H1 (cell line): ENCODE measurements around the gene HUWE1. TPM values are rescaled to one million over a fixed set of nuclear protein-coding genes. Genes with fewer than 3 reads are reported as not detected.

Source experiments
- CTCF ChIA-PET: fragments of 300-600 bp; sonication (Branson Sonifier 250); formaldehyde crosslinking; loops from one replicate; lab custom pipeline; 2021; ENCODE audit not compliant: partially characterized antibody; lab: Charles Lee
- POLR2A ChIA-PET: fragments of 300-600 bp; sonication (Branson Sonifier 250); formaldehyde crosslinking; loops from one replicate; lab custom pipeline; 2021; ENCODE audit warnings: inconsistent platforms; ENCODE audit not compliant: partially characterized antibody; lab: Charles Lee
- DNase-seq, 2 experiments: peaks; one replicate each; pipeline versions ENCODE4 v3.0.0 to v3.0.0-alpha.2; 2010 to 2022; ENCODE audit warnings: low spot score in 2 of 2, low read depth in 1 of 2, mixed read lengths in 1 of 2
- FAIRE-seq: peaks from 2 replicates; lab custom pipeline; 2011; peaks lifted over from hg19 to GRCh38; lab: Jason Lieb, UNC
- H2AFZ ChIP-seq: 2 replicates; pipeline ENCODE4 v1.8.1; 2012; ENCODE audit warnings: low read length, inconsistent platforms
- H2AK5ac ChIP-seq: 2 replicates; pipeline ENCODE4 v1.6.1; 2013; ENCODE audit warnings: low read depth, low read length
- H2BK120ac ChIP-seq: replicated peaks from 2 replicates; pipeline ENCODE3; 2013; ENCODE audit warnings: low read depth, low read length, inconsistent platforms
- H2BK12ac ChIP-seq: 2 replicates; pipeline ENCODE4 v1.6.1; 2013; ENCODE audit warnings: low read depth, low read length
- H2BK15ac ChIP-seq: 2 replicates; pipeline ENCODE4 v1.6.1; 2013; ENCODE audit warnings: low read length
- H2BK20ac ChIP-seq: 2 replicates; pipeline ENCODE4 v1.6.1; 2013; ENCODE audit warnings: low read length
- H2BK5ac ChIP-seq: 2 replicates; pipeline ENCODE4 v1.6.1; 2013; ENCODE audit warnings: low read depth, low read length
- H3K14ac ChIP-seq: 2 replicates; pipeline ENCODE4 v1.6.1; 2013; ENCODE audit warnings: inconsistent platforms; ENCODE audit not compliant: insufficient read length
- H3K18ac ChIP-seq: 2 replicates; pipeline ENCODE4 v1.6.1; 2013; ENCODE audit warnings: low read length; ENCODE audit errors: extremely low read depth
- H3K23ac ChIP-seq: 2 replicates; pipeline ENCODE4 v1.6.1; 2013; ENCODE audit warnings: inconsistent platforms; ENCODE audit not compliant: insufficient read length
- H3K23me2 ChIP-seq: 2 replicates; pipeline ENCODE4 v1.6.1; 2013; ENCODE audit warnings: low read depth, low read length
- H3K27ac ChIP-seq: 2 replicates; pipeline ENCODE4 v1.6.1; 2011; ENCODE audit warnings: low read depth, low read length, inconsistent platforms
- H3K27me3 ChIP-seq, 4 experiments: replicated peaks in 1 of 4; 1 replicate in 1 of 4; 2 replicates in 3 of 4; pipeline versions ENCODE4 v1.6.1 to v1.8.1; 2011 to 2013; ENCODE audit warnings: low read length in 3 of 4, mild to moderate bottlenecking in 3 of 4, inconsistent platforms in 2 of 4, mixed read lengths in 2 of 4, moderate library complexity in 1 of 4; ENCODE audit not compliant: control insufficient read depth in 3 of 4, insufficient read depth in 3 of 4; ENCODE audit errors: extremely low read depth in 1 of 4
- H3K36me3 ChIP-seq, 4 experiments: 2 replicates each; pipeline versions ENCODE4 v1.6.1 to v1.8.1; 2011 to 2013; ENCODE audit warnings: mild to moderate bottlenecking in 4 of 4, low read length in 3 of 4, moderate library complexity in 2 of 4, control low read depth in 1 of 4, inconsistent platforms in 1 of 4; ENCODE audit not compliant: insufficient read depth in 4 of 4, control insufficient read depth in 2 of 4
- H3K4ac ChIP-seq: replicated peaks from 2 replicates; pipeline ENCODE3; 2013; ENCODE audit warnings: low read length, low read depth, mixed read lengths, inconsistent platforms; ENCODE audit not compliant: insufficient read length
- H3K4me1 ChIP-seq, 4 experiments: replicated peaks in 1 of 4; 1 replicate in 1 of 4; 2 replicates in 3 of 4; pipeline versions ENCODE4 v1.6.1 to v1.8.1; 2011 to 2013; ENCODE audit warnings: low read length in 3 of 4, inconsistent platforms in 2 of 4, mixed read lengths in 1 of 4; ENCODE audit not compliant: insufficient read depth in 4 of 4, control insufficient read depth in 3 of 4
- H3K4me2 ChIP-seq, 2 experiments: 2 replicates each; pipeline versions ENCODE4 v1.6.1 to v1.8.1; 2011 to 2013; ENCODE audit warnings: low read depth in 2 of 2, low read length in 2 of 2, control low read depth in 1 of 2, inconsistent platforms in 1 of 2, mild to moderate bottlenecking in 1 of 2; ENCODE audit not compliant: insufficient read depth in 1 of 2
- H3K4me3 ChIP-seq, 4 experiments: fragments of 200-600, 300-600 bp in 1 of 4; sonication (generic), shearing (Covaris generic), sonication (Bioruptor Twin) in 1 of 4; 2 replicates each; pipeline versions ENCODE4 v1.5.1 to v1.8.1; 2011 to 2016; ENCODE audit warnings: low read length in 4 of 4, low read depth in 3 of 4, control low read depth in 2 of 4, inconsistent platforms in 2 of 4, mild to moderate bottlenecking in 2 of 4, mixed read lengths in 1 of 4, moderate library complexity in 1 of 4; ENCODE audit not compliant: insufficient read depth in 2 of 4; ENCODE audit errors: extremely low read depth in 1 of 4
- H3K56ac ChIP-seq: replicated peaks from 2 replicates; pipeline ENCODE3; 2013; ENCODE audit warnings: low read depth, mild to moderate bottlenecking, mixed read lengths, low read length, inconsistent platforms; ENCODE audit not compliant: insufficient read length
- H3K79me1 ChIP-seq: 2 replicates; pipeline ENCODE4 v1.6.1; 2013; ENCODE audit warnings: low read depth, low read length, control low read depth
- H3K79me2 ChIP-seq, 2 experiments: 2 replicates each; pipeline versions ENCODE4 v1.6.1 to v1.8.1; 2012 to 2013; ENCODE audit warnings: low read length in 2 of 2, mild to moderate bottlenecking in 2 of 2, inconsistent platforms in 1 of 2; ENCODE audit not compliant: insufficient read depth in 2 of 2, control insufficient read depth in 1 of 2
- H3K9ac ChIP-seq, 4 experiments: replicated peaks in 1 of 4; 1 replicate in 1 of 4; 2 replicates in 3 of 4; pipeline versions ENCODE4 v1.6.1 to v1.8.1; 2011 to 2013; ENCODE audit warnings: low read depth in 3 of 4, low read length in 3 of 4, control low read depth in 2 of 4, mild to moderate bottlenecking in 2 of 4, moderate library complexity in 2 of 4, inconsistent platforms in 1 of 4; ENCODE audit errors: extremely low read depth in 1 of 4
- H3K9me3 ChIP-seq, 2 experiments: 2 replicates each; pipeline versions ENCODE4 v1.6.1 to v1.8.1; 2012 to 2013; ENCODE audit warnings: mild to moderate bottlenecking in 2 of 2, moderate library complexity in 2 of 2, control low read depth in 1 of 2, inconsistent platforms in 1 of 2, low read depth in 1 of 2, low read length in 1 of 2, mixed read lengths in 1 of 2; ENCODE audit not compliant: insufficient read depth in 2 of 2
- H4K20me1 ChIP-seq, 2 experiments: replicated peaks in 1 of 2; 2 replicates each; pipeline versions ENCODE3 to v1.8.1; 2011 to 2013; ENCODE audit warnings: inconsistent platforms in 2 of 2, low read length in 2 of 2, mild to moderate bottlenecking in 1 of 2; ENCODE audit not compliant: insufficient read depth in 2 of 2, control insufficient read depth in 1 of 2
- H4K5ac ChIP-seq: 2 replicates; pipeline ENCODE4 v1.6.1; 2013; ENCODE audit warnings: low read length, low read depth, mixed read lengths, inconsistent platforms; ENCODE audit not compliant: insufficient read length
- H4K8ac ChIP-seq: 2 replicates; pipeline ENCODE4 v1.8.0; 2013; ENCODE audit warnings: mild to moderate bottlenecking, moderate library complexity, low read length, inconsistent platforms; ENCODE audit not compliant: insufficient read depth; ENCODE audit errors: extremely low read depth
- H4K91ac ChIP-seq: replicated peaks from 2 replicates; pipeline ENCODE3; 2013; ENCODE audit warnings: low read length, mixed read lengths, inconsistent platforms; ENCODE audit not compliant: insufficient read length
- CBX5 ChIP-seq: fragments of 300-800, 300-1000 bp; sonication (generic); IDR thresholded peaks from 2 replicates; pipeline ENCODE4 v1.7.1; 2016; ENCODE audit warnings: antibody characterized with exemption, low read length, low read depth
- CTBP2 ChIP-seq: IDR thresholded peaks from 2 replicates; pipeline ENCODE4 v1.7.0; 2011; ENCODE audit warnings: borderline replicate concordance, mild to moderate bottlenecking, moderate library complexity, mixed read lengths, low read length; ENCODE audit not compliant: insufficient read depth, insufficient read length
- E2F6 ChIP-seq: IDR thresholded peaks from 2 replicates; pipeline ENCODE4 v1.6.1; 2012; ENCODE audit warnings: inconsistent platforms
- EZH2 ChIP-seq: fragments of 200-600 bp; sonication (generic); IDR thresholded peaks from 2 replicates; pipeline ENCODE4 v1.7.1; 2012; ENCODE audit warnings: low read depth, mild to moderate bottlenecking, moderate library complexity, low read length, inconsistent platforms; ENCODE audit not compliant: severe bottlenecking
- MAX ChIP-seq: IDR thresholded peaks from 2 replicates; pipeline ENCODE4 v1.6.1; 2012; ENCODE audit warnings: inconsistent platforms
- TAF1 ChIP-seq: IDR thresholded peaks from 2 replicates; pipeline ENCODE4 v1.6.1; 2011; ENCODE audit warnings: mild to moderate bottlenecking, low read depth, low read length
- TEAD4 ChIP-seq: IDR thresholded peaks from 2 replicates; pipeline ENCODE4 v1.6.1; 2012; ENCODE audit warnings: low read depth, low read length, inconsistent platforms, mixed read lengths
- WGBS, 2 experiments: shearing (Covaris generic) in 1 of 2; methylation state at CpG; one replicate each; pipeline versions ENCODE4 v1.1.6 to v1.1.7; 2013 to 2015; ENCODE audit warnings: low lambda C conversion rate in 2 of 2, mixed read lengths in 2 of 2, inconsistent platforms in 1 of 2, low coverage in 1 of 2, missing lambda C conversion rate in 1 of 2; ENCODE audit not compliant: insufficient replicate concordance in 2 of 2, insufficient coverage in 1 of 2, insufficient read length in 1 of 2; ENCODE audit errors: extremely low coverage in 1 of 2, missing lambda C conversion rate in 1 of 2; 5-methylcytosine and 5-hydroxymethylcytosine counted together
- polyA plus RNA-seq, 7 experiments: library from polyadenylated mRNA; depleted of rRNA in 3 of 7; stranded (reverse) in 5 of 7; unstranded in 2 of 7; fragments of >200 nt in 5 of 7; fragments of 200-250 nt in 2 of 7; gene quantifications; 1 replicate in 5 of 7; 2 replicates in 1 of 7; 4 replicates in 1 of 7; pipeline versions ENCODE4 v1.2.1 to v1.2.3, GENCODE V29; 2011 to 2013; ENCODE audit warnings: missing spikeins in 2 of 7, mixed read lengths in 2 of 7
- total RNA-seq: library from RNA; stranded (reverse); fragmentation: NEBNext Ultra II Directional; extraction: Animal tissue kit (Norgen Biotek cat#: 25700); gene quantifications from 2 replicates; pipeline ENCODE4 v1.2.1, GENCODE V29; 2021

HUWE1 gene
- total and polyA plus RNA-seq, 2 of the 8 experiments (the other 6 are each of a cell fraction or from before 2014, with no cell fraction given): 114 to 252 TPM

DNA sequence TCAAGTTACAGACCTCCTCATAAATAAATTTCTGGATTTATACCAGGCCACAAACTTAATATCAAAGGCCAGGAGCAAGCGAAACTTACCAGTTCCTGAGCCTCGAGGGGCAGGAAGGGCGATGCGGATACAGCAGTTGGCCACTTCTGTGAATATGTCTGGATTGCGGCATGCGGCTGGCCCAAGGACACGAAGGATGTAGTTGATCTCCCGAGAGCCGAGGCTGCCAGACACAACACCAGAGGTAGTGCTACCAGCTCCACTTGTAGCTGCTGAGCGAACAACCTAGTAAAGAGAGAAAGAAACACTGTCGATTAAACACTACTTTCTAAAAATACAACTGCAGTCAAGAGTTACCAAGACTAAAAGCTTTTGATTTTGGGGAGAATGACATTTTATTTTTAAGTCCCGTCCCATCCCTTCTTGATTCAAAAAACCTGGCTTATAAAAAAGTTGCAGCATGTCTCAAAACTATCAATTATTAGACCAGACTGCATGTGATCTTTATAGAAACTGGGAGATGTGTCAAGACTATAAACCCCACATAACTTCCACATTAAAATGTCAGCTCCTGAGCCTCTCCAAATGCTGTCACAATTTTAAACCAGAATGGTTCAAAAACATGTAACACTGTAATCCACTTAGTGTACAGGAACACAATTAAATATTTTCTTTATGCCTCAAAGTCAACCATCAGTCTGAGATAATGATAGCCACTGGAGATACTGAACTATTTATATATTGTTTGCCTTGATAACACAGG is 105.6 kb downstream of the HUWE1 start:
- Histone ChIP-seq H2AK5ac (no peak overlapping the region), H3K79me2 (no peaks in the 10 kb centered on the region), H3K56ac (no peak overlapping the region), H3K14ac (no peak overlapping the region), H3K27me3 (no peaks in the 10 kb centered on the region), H4K8ac (no peak overlapping the region), H3K79me1 (no peaks in the 10 kb centered on the region), H2BK12ac (no peak overlapping the region), H3K4me3 (no peak overlapping the region), H3K4me1 (no peaks in the 10 kb centered on the region), H2BK5ac (no peak overlapping the region), H2BK20ac (no peak overlapping the region), H3K9ac (no peak overlapping the region), H3K27ac (no peak overlapping the region), H4K5ac (no peak overlapping the region), H3K23ac (no peak overlapping the region), H3K4me2 (no peak overlapping the region), H4K91ac (no peak overlapping the region), H3K4ac (no peak overlapping the region), H3K18ac (no peak overlapping the region), H2BK120ac (no peak overlapping the region), H4K20me1 (no peaks in the 10 kb centered on the region), H3K23me2 (no peaks in the 10 kb centered on the region), H2AFZ (no peak overlapping the region), H3K36me3 (peaks cover 29 to 71% (median 50%) of the 10 kb centered on the region in 4 experiments), H2BK15ac (no peak overlapping the region), H3K9me3 (peaks cover 0 to 4% of the 10 kb centered on the region in 2 experiments; a peak in 2 of 4 replicates)
- WGBS, 2 experiments: 98% methylated on average over 11 of the region's 12 CpGs; no CpG with 5 or more reads in 1 of the 2 experiments
- DNase-seq (no peak), FAIRE-seq (no peak)
- TF ChIP-seq CTBP2: no peak
- TF ChIP-seq TAF1: no peak
- TF ChIP-seq MAX: no peak
- no peak for TF ChIP-seq TEAD4
- TF ChIP-seq EZH2: no peak
- TF ChIP-seq CBX5: no peak
- no peak for TF ChIP-seq E2F6
- CTCF ChIA-PET: interaction anchor here (1.2 kb wide), 1 partner anchor 9 kb away, joined by 5 read pairs; no protein-coding TSS in a partner anchor
- POLR2A ChIA-PET: interaction anchor here (0.6 to 0.7 kb wide), 2 partner anchors 435 to 506 kb away, joined by 3 read pairs; no protein-coding TSS in a partner anchor
